NCI-H2107 treated with DMSO at 0.1 percent for 48 hours (cell line): ENCODE data around the gene COPA.

ENCODE experiments used
- DNase-seq: peaks from one replicate; lab custom pipeline; 2025; ENCODE audit not compliant: unreplicated experiment; lab: John Stamatoyannopoulos, UW

COPA gene

GRCh38 chr1:160271025-160271424, 72.0 kb downstream of the COPA start:
- DNase-seq: no peak

- DNase-seq: no peak
Measured at GRCh38 chr1:160267284-160267991, 75.6 kb downstream of the COPA start.

DNA sequence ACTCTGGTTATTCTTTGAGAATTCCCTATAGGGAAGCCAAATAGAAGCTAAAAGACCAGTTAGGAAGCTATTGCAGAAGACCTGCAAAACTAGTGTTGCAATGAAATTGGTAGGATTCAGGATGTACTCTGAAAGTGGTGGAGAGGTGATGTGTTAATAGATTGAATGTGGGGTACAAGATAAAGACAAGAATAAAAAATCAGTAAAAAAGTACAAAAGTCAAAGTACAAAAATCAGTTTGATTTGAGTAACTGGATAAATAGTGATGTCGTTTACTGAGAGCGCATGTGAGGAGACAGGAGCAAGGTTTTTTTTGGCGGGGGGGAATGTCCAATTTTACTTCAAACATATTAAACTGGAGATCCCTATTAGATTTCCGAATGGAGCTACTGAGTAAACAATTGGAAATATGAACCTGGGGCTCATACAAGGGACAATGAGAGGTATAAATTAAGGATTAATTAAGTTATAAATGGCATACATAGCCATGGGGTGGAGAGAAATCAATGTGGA, 78.2 kb downstream of the COPA start:
- DNase-seq: no peak

DNA sequence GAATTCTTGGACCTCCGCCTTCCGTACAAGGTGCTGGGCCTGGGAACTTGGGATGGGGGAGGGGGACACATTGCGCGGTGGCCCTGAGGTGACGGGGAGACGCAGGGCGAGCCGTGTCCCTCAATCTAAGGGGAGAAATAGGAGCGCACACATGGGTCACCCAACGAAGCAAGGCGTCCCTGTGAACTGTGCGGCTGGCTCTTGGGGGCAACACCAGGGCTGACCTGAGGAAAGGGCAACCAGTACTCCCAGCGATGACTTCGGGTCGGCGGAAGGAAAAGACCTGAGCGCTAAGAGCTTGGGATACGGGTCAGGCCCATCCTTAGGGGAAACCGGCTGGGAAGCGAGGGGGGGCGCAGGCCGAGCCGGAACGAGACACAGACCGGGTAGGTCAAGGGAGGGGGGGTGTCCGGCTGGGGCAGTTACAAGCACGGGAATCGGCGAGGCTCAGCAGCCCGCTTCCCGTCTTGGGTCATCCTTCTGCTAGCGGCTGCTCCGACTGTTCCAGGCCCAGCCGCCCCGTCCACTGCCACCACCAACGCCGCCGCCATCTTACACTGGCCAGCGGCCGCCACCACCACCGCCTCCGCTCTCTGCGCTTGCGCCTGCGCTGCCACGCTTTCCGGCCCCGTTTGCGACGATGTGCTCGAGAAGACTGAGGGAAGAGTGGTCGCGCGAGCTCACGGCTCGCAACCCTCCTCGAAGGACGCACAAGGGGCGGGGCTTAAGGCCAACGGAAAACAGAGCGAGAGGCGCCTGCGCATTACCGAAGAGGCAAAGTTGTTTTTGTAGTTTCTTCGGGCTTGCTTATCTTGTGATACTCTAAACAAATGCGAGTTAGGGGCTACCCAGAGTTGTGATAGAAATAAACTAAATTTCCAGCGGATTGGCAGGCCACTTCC, 80.9 kb downstream of the COPA start, which contains the start of gene DCAF8:
Gene DCAF8, minus strand, starts transcription at position 657 of the 902 bp plus-strand sequence. CDS start 18,541 bp downstream, outside the sequence.
- peak; percentile 96 for DNase-seq

DNA sequence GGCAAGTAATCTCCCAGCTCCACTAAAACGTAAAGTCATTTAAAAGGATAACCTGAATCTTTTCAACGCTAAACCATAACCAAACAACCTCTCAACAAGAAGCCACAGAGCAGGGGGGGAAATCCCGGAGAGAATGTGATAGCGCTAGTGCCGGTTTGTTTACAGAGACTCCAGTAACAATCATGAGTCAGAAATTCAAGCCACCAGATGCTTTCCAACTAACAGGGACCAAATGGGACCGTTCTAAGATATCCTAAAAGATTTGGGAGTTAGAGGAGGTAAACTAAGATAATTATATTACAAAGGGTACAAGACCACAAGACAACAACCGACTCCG, 81.5 kb downstream of the COPA start:
- peak; percentile 95 for DNase-seq

GRCh38 chr1:160260406-160261382, 82.4 kb downstream of the COPA start:
- peak; percentile 62 for DNase-seq

- no peak for DNase-seq
Measured at GRCh38 chr1:160258177-160258798, 84.8 kb downstream of the COPA start.

DNA sequence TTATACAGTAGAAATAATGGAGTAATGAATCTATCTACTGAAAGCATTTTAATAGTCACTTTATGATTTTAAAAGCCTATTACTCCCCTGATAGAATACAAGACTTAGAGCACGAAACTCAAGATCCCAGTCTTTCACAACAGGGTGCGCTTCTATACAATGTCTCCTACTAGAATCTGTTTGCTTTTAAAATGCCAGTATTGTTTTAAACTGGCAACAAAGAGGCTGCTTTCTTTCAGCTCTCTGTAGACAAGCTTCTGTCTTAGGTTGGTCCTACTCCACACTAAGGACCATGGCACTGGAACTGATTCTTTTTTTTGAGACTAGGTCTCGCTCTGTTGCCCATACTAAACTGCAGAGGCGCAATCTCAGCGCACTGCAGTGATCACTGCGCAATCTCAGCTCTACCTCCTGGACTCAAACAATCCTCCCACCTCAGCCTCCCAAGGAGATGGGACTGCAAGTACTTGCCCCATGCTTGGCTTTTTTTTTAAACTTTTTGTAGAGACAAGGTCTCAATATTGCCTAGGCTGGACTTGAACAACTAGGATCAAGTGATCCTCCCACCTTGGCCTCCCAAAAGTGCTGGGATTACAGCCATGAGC, 85.5 kb downstream of the COPA start:
- DNase-seq: no peak

GRCh38 chr1:160256396-160257046, 86.5 kb downstream of the COPA start:
- DNase-seq: no peak

GRCh38 chr1:160255781-160256300, 87.2 kb downstream of the COPA start:
- DNase-seq: no peak

GRCh38 chr1:160251687-160252526, 91.1 kb downstream of the COPA start:
- DNase-seq: peak; percentile 59

- no peak for DNase-seq
Measured at GRCh38 chr1:160251011-160251410, 92.0 kb downstream of the COPA start.

DNA sequence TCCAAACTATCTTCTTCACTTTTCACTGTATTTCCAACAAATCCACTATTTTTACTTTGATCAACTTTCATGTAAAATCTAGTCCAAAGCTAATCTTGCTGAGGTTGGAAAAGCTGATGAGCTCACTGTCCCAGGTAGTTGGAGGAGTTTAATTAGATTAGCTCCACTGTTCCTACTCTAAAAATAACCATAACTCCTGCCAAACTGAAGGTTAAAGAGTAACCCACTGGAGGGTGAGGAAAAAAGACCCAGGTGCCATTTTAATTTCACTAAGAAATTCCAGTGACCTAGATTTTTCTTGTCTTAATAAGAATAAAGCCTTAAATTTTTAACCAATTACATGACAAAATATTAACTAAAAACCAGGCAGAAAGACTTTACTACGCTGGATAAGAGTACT, 96.0 kb downstream of the COPA start:
- no peak for DNase-seq

DNA sequence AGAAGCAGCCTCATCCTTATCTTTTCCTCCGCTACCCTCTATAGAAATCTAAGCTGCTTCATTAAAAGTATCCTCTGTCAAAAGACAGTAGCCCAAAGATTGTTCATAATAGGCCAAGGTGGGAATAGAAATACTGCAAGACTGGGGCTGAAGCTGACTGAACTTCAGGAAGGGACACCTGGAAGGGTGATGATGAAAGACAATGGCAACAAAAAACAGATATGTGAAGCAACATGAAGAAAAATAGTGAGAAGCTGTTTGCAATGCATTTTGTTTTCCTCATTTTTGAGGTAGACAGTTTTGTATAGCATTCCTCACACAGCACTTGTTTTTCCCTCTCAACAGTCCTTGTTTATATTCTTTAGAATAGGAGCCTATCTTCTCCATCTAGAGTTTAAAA, 97.6 kb downstream of the COPA start:
- DNase-seq: no peak

DNA sequence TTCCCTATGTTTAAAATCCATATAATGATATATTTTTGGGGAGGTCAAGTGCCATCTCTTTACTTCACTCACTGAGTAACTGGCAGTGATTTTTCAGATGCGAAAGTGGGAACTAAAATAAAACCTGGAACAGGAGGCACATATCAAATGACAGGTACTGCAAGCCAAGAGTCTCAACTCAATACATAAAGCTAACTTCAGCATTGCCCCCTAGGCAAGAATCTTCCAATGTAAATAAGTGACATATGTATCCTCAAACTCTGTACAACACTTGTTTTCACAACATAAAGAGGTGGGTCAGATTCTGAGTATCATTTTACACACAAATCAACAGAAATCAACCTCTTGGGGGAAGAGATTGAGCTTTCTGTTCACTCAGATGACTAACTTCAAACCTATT, 98.8 kb downstream of the COPA start:
- DNase-seq: no peak

GRCh38 chr1:160243767-160244166, 99.3 kb downstream of the COPA start:
- no peak for DNase-seq

DNA sequence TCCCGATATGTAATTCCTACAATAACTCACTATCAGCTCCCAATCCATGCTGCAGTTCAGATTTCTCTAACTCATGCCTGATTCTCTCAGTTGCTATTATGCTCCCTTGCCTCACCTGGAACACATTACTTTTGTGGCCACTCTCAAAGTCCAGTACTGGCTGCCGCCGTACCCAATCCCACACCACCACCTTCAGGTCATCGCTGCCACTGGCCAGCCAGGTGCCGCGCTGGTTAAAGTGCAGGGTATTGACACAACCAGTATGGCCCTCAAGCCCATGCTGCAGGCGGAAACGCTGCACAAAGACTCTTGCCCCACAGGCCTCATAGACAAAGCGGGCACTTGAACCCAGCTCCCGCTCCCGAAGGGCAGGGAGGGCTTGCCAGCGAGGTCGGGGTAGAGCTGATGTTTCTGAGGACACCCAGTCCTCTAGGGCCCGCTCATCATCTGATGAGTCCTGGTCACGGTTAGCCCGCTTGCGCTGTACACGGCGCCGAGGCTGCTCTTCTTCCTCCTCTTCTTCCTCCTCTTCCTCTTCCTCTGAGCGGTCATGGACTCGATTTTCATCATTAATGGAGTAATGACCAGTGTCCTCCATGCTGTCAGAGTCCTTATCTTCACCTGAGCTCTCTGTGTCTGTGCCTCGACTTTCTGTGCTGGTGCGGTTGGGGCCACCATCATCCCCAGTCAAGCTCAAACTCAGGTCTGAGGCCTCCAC, 103.3 kb downstream of the COPA start:
- DNase-seq: no peak
